Right forelimb (tissue), 1 donor: ENCODE measurements around the gene DRD4.

Source experiments
- DNase-seq: peaks from one replicate; pipeline ENCODE4 v3.0.0-alpha.2; 2018

Gene DRD4

GRCh38 chr11:636511-637332, at the start of gene DRD4:
Gene DRD4, plus strand, starts transcription at chr11:637269. Its CDS starts 36 bp downstream, at chr11:637305.
- DNase-seq, result no peak

GRCh38 chr11:587546-587945, 49.5 kb upstream of the DRD4 start:
- no peak for DNase-seq

GRCh38 chr11:587978-588380, 49.1 kb upstream of the DRD4 start:
- DNase-seq, result no peak

GRCh38 chr11:589798-590197, 47.3 kb upstream of the DRD4 start:
- DNase-seq, result no peak

- no peak for DNase-seq
Observed at GRCh38 chr11:590997-591396, 46.1 kb upstream of the DRD4 start.

GRCh38 chr11:592501-592900, 44.6 kb upstream of the DRD4 start:
- DNase-seq, result no peak

GRCh38 chr11:592918-593317, 44.2 kb upstream of the DRD4 start:
- no peak for DNase-seq

GRCh38 chr11:593347-593746, 43.7 kb upstream of the DRD4 start:
- no peak for DNase-seq

- no peak for DNase-seq
Observed at GRCh38 chr11:595400-595799, 41.7 kb upstream of the DRD4 start.

- DNase-seq, result no peak
Observed at GRCh38 chr11:596374-596773, 40.7 kb upstream of the DRD4 start.

GRCh38 chr11:597166-597725, 39.8 kb upstream of the DRD4 start:
- no peak for DNase-seq

- DNase-seq, result no peak
Observed at GRCh38 chr11:598005-598680, 38.9 kb upstream of the DRD4 start.

GRCh38 chr11:601573-602245, 35.4 kb upstream of the DRD4 start:
- DNase-seq, result no peak

GRCh38 chr11:603154-603553, 33.9 kb upstream of the DRD4 start:
- no peak for DNase-seq

- DNase-seq, result peak; percentile 29
Observed at GRCh38 chr11:605286-606129, 31.6 kb upstream of the DRD4 start.

GRCh38 chr11:606245-606644, 30.8 kb upstream of the DRD4 start:
- peak; percentile 46 for DNase-seq

- DNase-seq, result peak; percentile 25
Observed at GRCh38 chr11:607020-607780, 29.9 kb upstream of the DRD4 start.

GRCh38 chr11:607971-608659, 29.0 kb upstream of the DRD4 start:
- no peak for DNase-seq

GRCh38 chr11:608791-609251, 28.2 kb upstream of the DRD4 start:
- DNase-seq, result no peak

GRCh38 chr11:609341-609811, 27.7 kb upstream of the DRD4 start:
- no peak for DNase-seq
